Esophagus squamous epithelium (tissue), 5 donors: ENCODE measurements around the gene UNCX. TPM values are rescaled to one million over a fixed set of nuclear protein-coding genes. Genes with fewer than 3 reads are reported as not detected.

Experiments used
- DNase-seq: peaks from one replicate; lab custom pipeline; 2025; lab: John Stamatoyannopoulos, UW
- H3K27ac ChIP-seq, 4 donors: fragments of 200-600 bp; sonication (generic); one replicate each; pipeline ENCODE4 v1.5.1; 2016 to 2019; ENCODE audit warnings: mild to moderate bottlenecking in 1 of 4
- H3K27me3 ChIP-seq, 4 donors: fragments of 200-600 bp; sonication (generic); 1 replicate in 3 of 4; 2 replicates in 1 of 4; pipeline versions ENCODE4 v1.5.1 to v1.6.0; 2017 to 2021; ENCODE audit warnings: antibody characterized with exemption in 1 of 4
- H3K36me3 ChIP-seq, 3 donors: fragments of 200-600 bp; sonication (generic); one replicate each; pipeline ENCODE4 v1.5.1; 2016 to 2019
- H3K4me1 ChIP-seq, 3 donors: fragments of 200-600 bp; sonication (generic); one replicate each; pipeline ENCODE4 v1.5.1; 2017 to 2019
- H3K4me3 ChIP-seq, 4 donors: fragments of 200-600 bp; sonication (generic); 1 replicate in 3 of 4; 2 replicates in 1 of 4; pipeline ENCODE4 v1.5.1; 2016 to 2019; ENCODE audit warnings: mild to moderate bottlenecking in 2 of 4, moderate library complexity in 1 of 4
- H3K9me3 ChIP-seq, 3 donors: fragments of 200-600 bp; sonication (generic); one replicate each; pipeline ENCODE4 v1.5.1; 2016 to 2019
- POLR2A ChIP-seq, 4 donors: fragments of 450-650 bp; IDR thresholded peaks; one replicate each; pipeline ENCODE4 v1.6.1; 2017; ENCODE audit warnings: antibody characterized with exemption in 4 of 4, mild to moderate bottlenecking in 4 of 4, moderate library complexity in 3 of 4
- WGBS, 2 donors: methylation state at CpG; one replicate each; pipeline ENCODE4 v1.1.5; 2018; 5-methylcytosine and 5-hydroxymethylcytosine counted together
- intact Hi-C: fragments of 100-400 bp; cut with DNase I; formaldehyde crosslinking; loops from one replicate; pipeline ENCODE4 v1.15.0; 2022
- total RNA-seq, 4 donors: library from RNA; depleted of rRNA; stranded (reverse); fragments of >200 nt; gene quantifications; one replicate each; pipeline ENCODE4 v1.1.0, GENCODE V29; 2016
- TF ChIP-seq, protein P1 (sequence below), 6 experiments: fragments of 450-650 bp in 4 of 6; fragments of 200-600 bp in 2 of 6; sonication (generic) in 2 of 6; IDR thresholded peaks; one replicate each; pipeline ENCODE4 v1.5.1; 2016 to 2019; ENCODE audit warnings: antibody characterized with exemption in 6 of 6, mild to moderate bottlenecking in 4 of 6, moderate library complexity in 4 of 6
- donor health status: DM: yes; HTN: yes; CAD: no.

The UNCX gene
- not detected for total RNA-seq

DNA sequence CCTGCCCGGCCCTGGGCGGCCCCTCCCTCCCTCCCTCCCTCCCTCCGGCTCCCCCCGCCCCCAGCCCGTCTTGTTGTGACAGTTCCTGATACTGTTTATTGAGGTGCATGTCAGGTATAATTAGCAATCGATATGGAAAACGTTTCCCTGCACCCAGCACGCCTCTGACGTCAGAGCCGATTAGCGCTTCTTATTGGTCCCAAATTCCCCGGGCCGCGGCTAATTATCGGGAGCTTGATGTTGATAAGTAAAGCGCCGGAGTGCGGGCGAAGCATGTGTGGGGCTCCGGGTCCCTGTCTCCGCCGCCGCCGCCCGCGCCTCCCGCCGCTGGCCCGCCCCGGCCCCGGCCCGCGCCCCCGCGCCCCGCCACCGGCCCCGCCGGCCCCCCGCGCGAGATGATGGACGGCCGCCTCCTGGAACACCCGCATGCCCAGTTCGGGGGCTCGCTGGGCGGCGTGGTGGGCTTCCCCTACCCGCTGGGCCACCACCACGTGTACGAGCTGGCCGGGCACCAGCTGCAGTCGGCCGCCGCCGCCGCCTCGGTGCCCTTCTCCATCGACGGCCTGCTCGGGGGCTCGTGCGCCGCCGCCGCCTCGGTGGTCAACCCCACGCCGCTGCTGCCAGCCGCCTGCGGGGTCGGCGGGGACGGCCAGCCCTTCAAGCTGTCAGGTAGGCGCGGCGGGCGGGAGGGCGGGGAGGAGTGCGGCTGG lies at the start of gene UNCX:
TSS of gene UNCX (plus strand) at position 250 of the 710 bp plus-strand sequence. CDS start at position 396, 146 bp downstream.
- no peak for TF ChIP-seq POLR2A (IDR thresholded peaks at IDR 0.05)
- TF ChIP-seq, protein P1, sequence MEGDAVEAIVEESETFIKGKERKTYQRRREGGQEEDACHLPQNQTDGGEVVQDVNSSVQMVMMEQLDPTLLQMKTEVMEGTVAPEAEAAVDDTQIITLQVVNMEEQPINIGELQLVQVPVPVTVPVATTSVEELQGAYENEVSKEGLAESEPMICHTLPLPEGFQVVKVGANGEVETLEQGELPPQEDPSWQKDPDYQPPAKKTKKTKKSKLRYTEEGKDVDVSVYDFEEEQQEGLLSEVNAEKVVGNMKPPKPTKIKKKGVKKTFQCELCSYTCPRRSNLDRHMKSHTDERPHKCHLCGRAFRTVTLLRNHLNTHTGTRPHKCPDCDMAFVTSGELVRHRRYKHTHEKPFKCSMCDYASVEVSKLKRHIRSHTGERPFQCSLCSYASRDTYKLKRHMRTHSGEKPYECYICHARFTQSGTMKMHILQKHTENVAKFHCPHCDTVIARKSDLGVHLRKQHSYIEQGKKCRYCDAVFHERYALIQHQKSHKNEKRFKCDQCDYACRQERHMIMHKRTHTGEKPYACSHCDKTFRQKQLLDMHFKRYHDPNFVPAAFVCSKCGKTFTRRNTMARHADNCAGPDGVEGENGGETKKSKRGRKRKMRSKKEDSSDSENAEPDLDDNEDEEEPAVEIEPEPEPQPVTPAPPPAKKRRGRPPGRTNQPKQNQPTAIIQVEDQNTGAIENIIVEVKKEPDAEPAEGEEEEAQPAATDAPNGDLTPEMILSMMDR (IDR thresholded peaks at IDR 0.05), result no peak
- intact Hi-C loops, result no loop called here
- WGBS, 2 donors, result no CpG with 5 or more reads among the region's 81 CpGs
- no peaks in the 10 kb centered on the region for H3K9me3 ChIP-seq
- H3K27me3 ChIP-seq, result peaks cover 30 to 100% (median 64%) of the 10 kb centered on the region in 4 donors
- H3K36me3 ChIP-seq, result no peaks in the 10 kb centered on the region
- DNase-seq, result no peak
- no peak within 1 kb of the TSS for H3K4me3 ChIP-seq
- H3K4me1 ChIP-seq, result peaks cover 5 to 53% (median 11%) of the 10 kb centered on the region in 3 donors
- no peak within 1 kb of the TSS for H3K27ac ChIP-seq

GRCh38 chr7:1187127-1187526 lies 45.5 kb upstream of the UNCX start:
- Histone ChIP-seq H3K27ac (no peak overlapping the region), H3K9me3 (no peaks in the 10 kb centered on the region), H3K36me3 (no peaks in the 10 kb centered on the region), H3K4me3 (no peak overlapping the region), H3K27me3 (peaks cover 0 to 90% (median 0%) of the 10 kb centered on the region in 4 donors), H3K4me1 (no peaks in the 10 kb centered on the region)
- intact Hi-C loops, result no loop called here
- DNase-seq, result no peak
- 69 to 76% methylated on average over 11 of the region's 11 CpGs for WGBS, 2 donors
- TF ChIP-seq, protein P1 (IDR thresholded peaks at IDR 0.05), result no peak
- no peak for TF ChIP-seq POLR2A (IDR thresholded peaks at IDR 0.05)

GRCh38 chr7:1188720-1189294 lies 43.9 kb upstream of the UNCX start:
- H3K4me1 ChIP-seq, result no peaks in the 10 kb centered on the region
- H3K27me3 ChIP-seq, result peaks cover 0 to 98% (median 0%) of the 10 kb centered on the region in 4 donors
- no peak for DNase-seq
- H3K36me3 ChIP-seq, result no peaks in the 10 kb centered on the region
- no peaks in the 10 kb centered on the region for H3K9me3 ChIP-seq
- H3K27ac ChIP-seq, result no peak overlapping the region
- 88 to 92% methylated on average over 5 of the region's 6 CpGs for WGBS, 2 donors
- H3K4me3 ChIP-seq, result no peak overlapping the region
- no peak for TF ChIP-seq POLR2A (IDR thresholded peaks at IDR 0.05)
- TF ChIP-seq, protein P1 (IDR thresholded peaks at IDR 0.05), result no peak
- intact Hi-C loops, result no loop called here

- Histone ChIP-seq H3K4me3 (no peak overlapping the region), H3K36me3 (no peaks in the 10 kb centered on the region), H3K27ac (no peak overlapping the region), H3K4me1 (no peaks in the 10 kb centered on the region), H3K27me3 (peaks cover 0 to 98% (median 0%) of the 10 kb centered on the region in 4 donors), H3K9me3 (no peaks in the 10 kb centered on the region)
- 78 to 80% methylated on average over 10 of the region's 10 CpGs for WGBS, 2 donors
- intact Hi-C loops, result no loop called here
- TF ChIP-seq POLR2A (IDR thresholded peaks at IDR 0.05), result no peak
- TF ChIP-seq, protein P1 (IDR thresholded peaks at IDR 0.05), result no peak
- no peak for DNase-seq
Measured at GRCh38 chr7:1189986-1190772, 42.5 kb upstream of the UNCX start.
